AG09319 (cell line): ENCODE data around the gene OGFOD2.

Source experiments
- DNase-seq: peaks from one replicate; pipeline ENCODE4 v3.0.0-alpha.2; 2010; ENCODE audit warnings: low read depth; ENCODE audit errors: extremely low read depth
- TF ChIP-seq, protein P1 (sequence below): IDR thresholded peaks from 2 replicates; pipeline ENCODE4 v1.5.1; 2011; ENCODE audit warnings: low read depth, mild to moderate bottlenecking, inconsistent platforms, low read length, moderate library complexity

The OGFOD2 gene

DNA sequence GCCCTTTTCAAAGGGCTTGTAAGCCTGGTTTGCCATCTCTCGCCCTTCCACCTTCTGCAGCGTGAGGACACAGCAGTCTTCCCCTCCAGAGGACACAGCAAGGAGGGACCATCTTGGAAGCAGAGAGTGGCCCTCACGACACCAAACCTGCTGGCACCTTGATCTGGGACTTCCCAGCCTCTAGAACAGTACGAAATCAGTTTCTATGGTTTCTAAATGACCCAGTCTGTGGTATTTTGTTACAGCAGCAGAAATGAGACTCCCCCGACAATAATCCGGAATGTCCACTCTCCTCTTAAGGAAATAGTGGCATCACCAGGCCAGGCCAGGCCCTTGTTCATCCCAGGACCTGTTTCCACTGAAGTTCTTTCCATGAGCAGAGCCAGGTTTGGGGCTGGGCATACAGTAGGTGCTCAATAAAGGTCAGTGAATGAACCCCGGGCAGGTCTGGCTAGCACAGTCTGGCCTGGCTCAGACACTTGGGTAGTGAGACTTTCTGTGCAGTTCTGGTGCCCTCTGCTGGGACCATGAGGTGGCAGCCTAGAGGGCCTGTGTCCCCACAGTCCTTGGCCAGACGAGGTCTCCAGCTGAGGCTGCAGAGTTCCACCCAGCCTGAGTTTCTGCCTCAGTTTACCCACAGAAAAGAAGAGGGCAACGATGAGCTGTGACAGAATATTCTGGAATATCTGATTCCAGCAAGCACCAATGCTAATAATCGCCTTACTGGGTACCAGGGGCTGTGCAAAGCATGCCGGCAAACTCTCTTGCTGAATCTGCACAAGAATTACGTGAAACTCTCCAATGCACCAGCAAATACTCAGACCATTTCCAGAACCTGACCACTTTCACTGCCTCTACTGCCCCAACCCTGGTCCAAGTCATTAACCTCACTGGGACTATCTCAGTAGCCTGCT, 22.8 kb upstream of the OGFOD2 start:
- TF ChIP-seq, protein P1, sequence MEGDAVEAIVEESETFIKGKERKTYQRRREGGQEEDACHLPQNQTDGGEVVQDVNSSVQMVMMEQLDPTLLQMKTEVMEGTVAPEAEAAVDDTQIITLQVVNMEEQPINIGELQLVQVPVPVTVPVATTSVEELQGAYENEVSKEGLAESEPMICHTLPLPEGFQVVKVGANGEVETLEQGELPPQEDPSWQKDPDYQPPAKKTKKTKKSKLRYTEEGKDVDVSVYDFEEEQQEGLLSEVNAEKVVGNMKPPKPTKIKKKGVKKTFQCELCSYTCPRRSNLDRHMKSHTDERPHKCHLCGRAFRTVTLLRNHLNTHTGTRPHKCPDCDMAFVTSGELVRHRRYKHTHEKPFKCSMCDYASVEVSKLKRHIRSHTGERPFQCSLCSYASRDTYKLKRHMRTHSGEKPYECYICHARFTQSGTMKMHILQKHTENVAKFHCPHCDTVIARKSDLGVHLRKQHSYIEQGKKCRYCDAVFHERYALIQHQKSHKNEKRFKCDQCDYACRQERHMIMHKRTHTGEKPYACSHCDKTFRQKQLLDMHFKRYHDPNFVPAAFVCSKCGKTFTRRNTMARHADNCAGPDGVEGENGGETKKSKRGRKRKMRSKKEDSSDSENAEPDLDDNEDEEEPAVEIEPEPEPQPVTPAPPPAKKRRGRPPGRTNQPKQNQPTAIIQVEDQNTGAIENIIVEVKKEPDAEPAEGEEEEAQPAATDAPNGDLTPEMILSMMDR: peak; percentile 94
- no peak for DNase-seq

DNA sequence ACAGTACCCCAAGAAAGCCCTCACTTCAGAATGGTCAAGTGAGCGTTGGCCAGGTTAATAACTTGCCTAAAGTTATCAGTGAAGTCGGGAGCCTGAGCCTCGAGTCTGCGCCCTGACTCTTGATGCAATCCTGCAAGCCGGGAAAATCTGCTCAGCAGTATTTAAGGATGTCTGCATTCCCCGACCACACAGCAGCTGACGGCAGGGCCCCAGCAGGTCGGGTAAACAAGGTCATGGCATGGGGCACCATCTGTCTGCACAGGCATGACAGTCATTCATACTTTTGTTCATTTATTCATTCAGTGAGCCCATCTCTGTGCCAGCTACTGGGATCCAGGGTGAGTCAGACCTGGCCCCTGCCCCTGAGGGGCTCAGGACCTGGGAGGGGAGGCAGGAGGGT, 19.9 kb upstream of the OGFOD2 start:
- DNase-seq: no peak
- TF ChIP-seq, protein P1: no peak

DNA sequence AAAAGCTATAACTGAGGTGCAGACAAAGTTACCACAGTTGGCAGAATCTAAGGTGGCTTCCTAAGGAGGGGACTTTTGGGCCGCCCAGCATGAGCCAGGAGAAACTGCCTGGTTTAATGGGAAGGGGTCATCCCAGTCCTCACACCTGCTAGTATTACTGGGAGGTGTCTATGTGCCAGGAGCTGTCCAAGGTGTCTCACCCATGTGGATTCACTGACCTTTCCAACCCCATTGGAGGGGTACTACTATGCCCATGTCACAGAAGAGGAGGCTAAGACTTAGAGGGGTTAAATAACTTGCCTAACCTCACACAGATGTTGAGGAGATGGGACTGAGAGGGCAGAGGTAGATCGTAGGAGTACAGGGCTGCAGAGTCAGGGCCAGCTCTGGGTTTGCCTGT, 19.0 kb upstream of the OGFOD2 start:
- TF ChIP-seq, protein P1: no peak
- DNase-seq: no peak

DNA sequence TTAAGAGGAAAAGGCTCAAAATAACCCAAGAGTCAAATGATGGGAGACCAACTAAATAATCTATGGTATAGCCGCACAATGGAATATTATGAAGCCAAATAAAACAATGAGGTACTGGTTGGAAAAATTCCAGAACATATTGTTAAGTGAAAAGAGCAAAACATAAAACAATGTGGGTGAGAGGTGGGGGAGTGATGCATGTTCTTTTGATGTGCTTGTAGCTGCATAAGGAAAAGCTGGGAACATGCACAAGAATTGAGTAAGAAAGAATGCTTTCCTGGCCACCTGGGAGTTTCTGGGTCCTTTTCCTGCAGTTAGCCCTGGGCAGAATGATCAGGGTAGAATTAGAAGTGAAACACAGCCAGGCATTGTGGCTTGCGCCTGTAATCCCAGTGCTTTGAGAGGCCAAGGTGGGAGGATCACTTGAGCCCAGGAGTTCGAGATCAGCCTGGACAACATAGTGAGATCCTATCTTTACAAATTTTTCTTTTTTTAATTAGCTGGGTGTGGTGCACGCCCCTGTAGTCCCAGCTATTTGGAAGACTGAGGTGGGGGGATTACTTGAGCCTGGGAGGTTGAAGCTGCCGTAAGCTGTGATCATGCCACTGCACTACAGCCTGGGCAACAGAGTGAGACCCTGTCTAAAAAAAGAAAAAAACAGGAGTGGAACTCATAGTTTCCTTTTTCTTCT, 16.7 kb upstream of the OGFOD2 start:
- TF ChIP-seq, protein P1: no peak

DNA sequence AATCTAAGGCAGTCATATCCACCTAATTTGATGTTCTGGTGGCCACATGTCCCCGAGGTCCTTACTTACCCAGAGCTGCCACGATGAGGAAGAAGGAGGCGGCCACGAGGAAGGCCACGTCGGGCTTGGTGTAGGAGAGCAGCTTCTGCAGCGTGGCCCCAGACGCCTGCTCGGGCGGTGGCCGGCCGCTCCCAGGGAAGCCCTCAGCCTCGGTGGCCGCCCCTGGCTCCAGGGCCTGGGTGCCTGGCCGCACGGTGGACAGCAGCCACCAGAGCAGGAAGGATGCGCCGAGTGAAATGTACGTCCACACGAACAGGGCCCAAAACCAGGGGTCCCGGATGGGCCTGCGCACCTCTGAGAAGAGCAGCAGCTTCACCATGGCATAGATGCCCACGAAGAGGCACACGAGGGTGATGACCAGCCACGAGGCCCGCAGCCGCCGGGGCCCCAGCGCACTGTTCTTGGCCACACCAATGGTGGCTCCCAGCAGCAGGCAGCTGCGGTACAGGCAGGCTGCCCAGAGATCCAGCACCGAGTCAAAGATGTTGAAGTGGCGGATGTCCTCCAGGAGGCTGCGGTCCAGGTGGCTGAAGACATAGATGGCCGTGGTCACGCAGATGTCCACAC, 15.4 kb upstream of the OGFOD2 start:
- TF ChIP-seq, protein P1: no peak

More for the DNA sequence above, 16.7 kb upstream of the OGFOD2 start:
- DNase-seq: no peak

DNA sequence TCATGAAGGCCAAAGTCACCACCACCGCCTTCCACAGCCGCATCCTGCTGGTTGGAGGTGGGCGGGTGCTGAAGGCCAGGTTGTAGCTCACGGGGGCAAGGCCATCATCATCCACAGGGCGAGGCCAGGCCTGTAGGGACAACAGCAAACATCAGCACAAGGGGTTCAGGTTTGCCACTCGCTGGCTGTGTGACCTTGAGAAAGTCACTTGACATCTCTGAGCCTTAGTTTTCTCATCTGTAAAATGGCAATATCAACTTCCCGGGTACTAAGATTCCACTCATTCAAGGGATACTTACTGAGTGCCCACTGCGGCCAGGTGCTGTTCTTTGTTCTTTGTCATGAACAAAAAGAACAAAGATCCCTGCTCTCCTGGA, 14.9 kb upstream of the OGFOD2 start:
- DNase-seq: no peak
- TF ChIP-seq, protein P1: no peak

More for the DNA sequence above, 15.4 kb upstream of the OGFOD2 start:
- DNase-seq: no peak
